Measurements from ENCODE around the gene SNX18. TPM values are rescaled to one million over a fixed set of nuclear protein-coding genes. Genes with fewer than 3 reads are reported as not detected.

The SNX18 gene
- total and polyA plus RNA-seq, 2 donors (not counting 1 experiment from before 2014, with no cell fraction given), result 10.6 to 31.6 TPM

DNA sequence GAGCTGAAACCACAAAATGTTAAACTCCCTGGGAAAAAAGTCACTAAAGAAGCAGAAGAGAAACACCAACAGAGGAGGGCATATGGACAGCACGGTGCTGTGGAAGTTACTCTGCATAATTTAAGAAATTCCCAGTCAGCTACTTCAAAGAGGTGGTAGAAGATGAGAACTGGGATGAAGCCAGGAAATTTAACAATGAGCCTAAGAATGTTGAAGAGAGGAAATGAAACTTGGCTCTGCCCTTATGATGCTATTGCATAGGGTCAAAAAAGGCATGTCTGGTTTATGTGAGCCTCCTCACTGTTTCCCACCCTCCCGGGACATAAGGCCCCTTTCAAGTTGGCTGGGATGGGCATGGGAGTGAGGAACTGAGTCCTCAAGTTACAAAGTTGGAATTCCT is 25.4 kb upstream of the SNX18 start:
- Histone ChIP-seq H3K27me3 (replicated peaks in 1 of 4; ENCODE audit: control extremely low read depth in 1 of 4, control insufficient read depth in 3 of 4, insufficient read depth in 4 of 4, low read length in 3 of 4) (peaks cover 0 to 5% (median 1%) of the 10 kb centered on the region in 4 experiments), H3K4me3 (ENCODE audit: control extremely low read depth in 1 of 5, extremely low read depth in 1 of 5, insufficient read depth in 1 of 5, low read depth in 2 of 5, low read length in 4 of 5) (no peak overlapping the region), H2AFZ (ENCODE audit: insufficient read depth, low read depth, low read length, poor library complexity, severe bottlenecking) (no peak overlapping the region), H3K36me3 (replicated peaks in 1 of 2; ENCODE audit: control extremely low read depth in 1 of 2, control insufficient read depth in 1 of 2, extremely low read depth in 1 of 2, insufficient read depth in 2 of 2, low read length in 1 of 2) (no peaks in the 10 kb centered on the region), H3K27ac (ENCODE audit: low read length in 2 of 2) (no peak overlapping the region), H3K4me1 (ENCODE audit: control insufficient read depth in 2 of 2, insufficient read depth in 2 of 2, low read length in 2 of 2) (no peaks in the 10 kb centered on the region), H4K20me1 (ENCODE audit: control insufficient read depth, insufficient read depth, low read length, poor library complexity, severe bottlenecking) (no peaks in the 10 kb centered on the region), H3K79me2 (ENCODE audit: control insufficient read depth, insufficient read depth, low read length) (no peaks in the 10 kb centered on the region), H3K9ac (ENCODE audit: low read length) (no peak overlapping the region), H3K9me3 (ENCODE audit: control extremely low read depth in 1 of 3, control insufficient read depth in 2 of 3, insufficient read depth in 1 of 3, low read length in 2 of 3) (peaks cover 0 to 4% (median 0%) of the 10 kb centered on the region in 3 donors), H3K4me2 (replicated peaks; ENCODE audit: low read depth, low read length, poor library complexity, severe bottlenecking) (no peak overlapping the region)
- WGBS (ENCODE audit: insufficient coverage), result no CpG with 5 or more reads among the region's 2 CpGs
- DNase-seq, result no peak
- no peaks in the 10 kb centered on the region for H3K9me3 Mint-ChIP-seq (ENCODE audit: insufficient read depth)
- H3K4me1 Mint-ChIP-seq, result no peaks in the 10 kb centered on the region
- peaks cover 8% of the 10 kb centered on the region for H3K27me3 Mint-ChIP-seq
- POLR2A ChIA-PET, result interaction anchor here (0.8 kb wide), 1 partner anchor 649 kb away, joined by 3 read pairs; no protein-coding TSS in a partner anchor
- no peak for TF ChIP-seq EZH2 (IDR thresholded peaks at IDR 0.05; ENCODE audit: borderline replicate concordance, insufficient read depth, low read depth, low read length, poor library complexity, severe bottlenecking)
- TF ChIP-seq, protein P1, sequence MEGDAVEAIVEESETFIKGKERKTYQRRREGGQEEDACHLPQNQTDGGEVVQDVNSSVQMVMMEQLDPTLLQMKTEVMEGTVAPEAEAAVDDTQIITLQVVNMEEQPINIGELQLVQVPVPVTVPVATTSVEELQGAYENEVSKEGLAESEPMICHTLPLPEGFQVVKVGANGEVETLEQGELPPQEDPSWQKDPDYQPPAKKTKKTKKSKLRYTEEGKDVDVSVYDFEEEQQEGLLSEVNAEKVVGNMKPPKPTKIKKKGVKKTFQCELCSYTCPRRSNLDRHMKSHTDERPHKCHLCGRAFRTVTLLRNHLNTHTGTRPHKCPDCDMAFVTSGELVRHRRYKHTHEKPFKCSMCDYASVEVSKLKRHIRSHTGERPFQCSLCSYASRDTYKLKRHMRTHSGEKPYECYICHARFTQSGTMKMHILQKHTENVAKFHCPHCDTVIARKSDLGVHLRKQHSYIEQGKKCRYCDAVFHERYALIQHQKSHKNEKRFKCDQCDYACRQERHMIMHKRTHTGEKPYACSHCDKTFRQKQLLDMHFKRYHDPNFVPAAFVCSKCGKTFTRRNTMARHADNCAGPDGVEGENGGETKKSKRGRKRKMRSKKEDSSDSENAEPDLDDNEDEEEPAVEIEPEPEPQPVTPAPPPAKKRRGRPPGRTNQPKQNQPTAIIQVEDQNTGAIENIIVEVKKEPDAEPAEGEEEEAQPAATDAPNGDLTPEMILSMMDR (IDR thresholded peaks at IDR 0.05), result no peak
- intact Hi-C loops (cut with micrococcal nuclease), result no loop called here
- CTCF ChIA-PET, result interaction anchor here (1.1 to 4.0 kb wide), 2 partner anchors 11 to 248 kb away, joined by 4 to 23 read pairs; no protein-coding TSS in a partner anchor
- H3K4me3 Mint-ChIP-seq, result no peak overlapping the region
- H3K27ac Mint-ChIP-seq, result no peak overlapping the region
- ATAC-seq (ENCODE audit: low read depth), result no peak

GRCh38 chr5:54495027-54495426 is 22.5 kb upstream of the SNX18 start:
- H3K4me3 ChIP-seq (ENCODE audit: control extremely low read depth in 1 of 5, extremely low read depth in 1 of 5, insufficient read depth in 1 of 5, low read depth in 2 of 5, low read length in 4 of 5), result no peak overlapping the region
- Mint-ChIP-seq H3K9me3 (ENCODE audit: insufficient read depth) (peaks cover 5% of the 10 kb centered on the region), H3K4me1 (no peaks in the 10 kb centered on the region), H3K27me3 (peaks cover 33% of the 10 kb centered on the region), H3K27ac (no peak overlapping the region), H3K4me3 (no peak overlapping the region)
- no peak for DNase-seq
- peaks cover 0 to 6% (median 3%) of the 10 kb centered on the region in 4 experiments for H3K27me3 ChIP-seq (replicated peaks in 1 of 4; ENCODE audit: control extremely low read depth in 1 of 4, control insufficient read depth in 3 of 4, insufficient read depth in 4 of 4, low read length in 3 of 4)
- ChIA-PET CTCF (interaction anchor here (0.8 to 1.4 kb wide), 2 partner anchors 23 to 372 kb away, joined by 3 to 4 read pairs; partner anchors contain the start of gene SNX18), POLR2A (no interaction called here)
- H3K79me2 ChIP-seq (ENCODE audit: control insufficient read depth, insufficient read depth, low read length), result no peaks in the 10 kb centered on the region
- H4K20me1 ChIP-seq (ENCODE audit: control insufficient read depth, insufficient read depth, low read length, poor library complexity, severe bottlenecking), result no peaks in the 10 kb centered on the region
- TF ChIP-seq, protein P1 (IDR thresholded peaks at IDR 0.05), result no peak
- TF ChIP-seq EZH2 (IDR thresholded peaks at IDR 0.05; ENCODE audit: borderline replicate concordance, insufficient read depth, low read depth, low read length, poor library complexity, severe bottlenecking), result no peak
- no peak overlapping the region for H2AFZ ChIP-seq (ENCODE audit: insufficient read depth, low read depth, low read length, poor library complexity, severe bottlenecking)
- peaks cover 0 to 8% (median 0%) of the 10 kb centered on the region in 3 donors for H3K9me3 ChIP-seq (ENCODE audit: control extremely low read depth in 1 of 3, control insufficient read depth in 2 of 3, insufficient read depth in 1 of 3, low read length in 2 of 3)
- intact Hi-C loops (cut with micrococcal nuclease), result no loop called here
- no peaks in the 10 kb centered on the region for H3K4me1 ChIP-seq (ENCODE audit: control insufficient read depth in 2 of 2, insufficient read depth in 2 of 2, low read length in 2 of 2)
- no peak overlapping the region for H3K27ac ChIP-seq (ENCODE audit: low read length in 2 of 2)
- no peak overlapping the region for H3K9ac ChIP-seq (ENCODE audit: low read length)
- H3K36me3 ChIP-seq (replicated peaks in 1 of 2; ENCODE audit: control extremely low read depth in 1 of 2, control insufficient read depth in 1 of 2, extremely low read depth in 1 of 2, insufficient read depth in 2 of 2, low read length in 1 of 2), result no peaks in the 10 kb centered on the region
- H3K4me2 ChIP-seq (replicated peaks; ENCODE audit: low read depth, low read length, poor library complexity, severe bottlenecking), result no peak overlapping the region
- ATAC-seq (ENCODE audit: low read depth), result no peak
